ENCODE results near the gene WDR18.

- TF ChIP-seq ZNF274 (IDR thresholded peaks at IDR 0.05; ENCODE audit: low read depth, low read length) (no peak), EZH2 (IDR thresholded peaks at IDR 0.05) (no peak), CTCF (IDR thresholded peaks at IDR 0.05 in 2 of 3, conservative IDR thresholded peaks at IDR 0.05 in 1 of 3; ENCODE audit: borderline replicate concordance in 1 of 3, insufficient read depth in 1 of 3, low read depth in 2 of 3, low read length in 2 of 3) (no peak), POLR2AphosphoS5 (IDR thresholded peaks at IDR 0.05; ENCODE audit: low read depth, low read length) (no peak), EZH2phosphoT487 (IDR thresholded peaks at IDR 0.05; ENCODE audit: borderline replicate concordance) (no peak), CBX3 (IDR thresholded peaks at IDR 0.05; ENCODE audit: low read depth) (no peak), POLR2A (IDR thresholded peaks at IDR 0.05; ENCODE audit: borderline replicate concordance, extremely low read depth, insufficient read depth, insufficient read length) (no peak), SP1 (IDR thresholded peaks at IDR 0.05; ENCODE audit: low read depth) (no peak), MAX (IDR thresholded peaks at IDR 0.05) (no peak)
These were observed 16.7 kb downstream of the WDR18 start for GRCh38 chr19:1000591-1001537.

All from HCT116 (cell line).